ENCODE results near the gene POLG2. TPM values are rescaled to one million over a fixed set of nuclear protein-coding genes. Genes with fewer than 3 reads are reported as not detected.

Gene POLG2
- total RNA-seq, 2 donors from 2014 or later: 6.5 to 18.1 TPM

- WGBS, 2 donors: 53 to 63% methylated on average over 3 of the region's 3 CpGs
- H3K36me3 ChIP-seq (replicated peaks in 1 of 2; ENCODE audit: insufficient read depth in 1 of 2, low read depth in 2 of 2): peaks cover 23 to 41% of the 10 kb centered on the region in 2 donors
- H3K9me3 ChIP-seq: no peaks in the 10 kb centered on the region
- H3K4me1 ChIP-seq: peaks cover 62% of the 10 kb centered on the region
- H3K27ac ChIP-seq: peak overlapping the region in 1 of 4 donors; percentile 4
- DNase-seq (no peak), ATAC-seq (no peak)
- intact Hi-C loops (cut with DNase I): no loop called here
- TF ChIP-seq POLR2A (IDR thresholded peaks at IDR 0.05) (no peak), CTCF (IDR thresholded peaks at IDR 0.05) (no peak)
- no peaks in the 10 kb centered on the region for H3K27me3 ChIP-seq
- no peak overlapping the region for H3K4me3 ChIP-seq
These were observed 5.2 kb upstream of the POLG2 start for GRCh38 chr17:64502021-64502420.

- Histone ChIP-seq H3K9me3 (no peaks in the 10 kb centered on the region), H3K36me3 (replicated peaks in 1 of 2; ENCODE audit: insufficient read depth in 1 of 2, low read depth in 2 of 2) (peaks cover 23 to 41% of the 10 kb centered on the region in 2 donors), H3K27ac (no peak overlapping the region), H3K4me3 (no peak overlapping the region), H3K27me3 (no peaks in the 10 kb centered on the region), H3K4me1 (peaks cover 64% of the 10 kb centered on the region)
- no peak for DNase-seq
- WGBS, 2 donors: 78 to 81% methylated on average over 11 of the region's 11 CpGs
- ATAC-seq: no peak
- TF ChIP-seq POLR2A (IDR thresholded peaks at IDR 0.05) (no peak), CTCF (IDR thresholded peaks at IDR 0.05) (no peak)
- intact Hi-C loops (cut with DNase I): no loop called here
These were observed 4.3 kb upstream of the POLG2 start for GRCh38 chr17:64500862-64501765.

- TF ChIP-seq CTCF (IDR thresholded peaks at IDR 0.05) (no peak), POLR2A (IDR thresholded peaks at IDR 0.05) (no peak)
- intact Hi-C loops (cut with DNase I): no loop called here
- 82% methylated on average over 8 of the region's 8 CpGs for WGBS, 2 donors
- no peak for ATAC-seq
- no peaks in the 10 kb centered on the region for H3K27me3 ChIP-seq
- H3K4me1 ChIP-seq: peaks cover 70% of the 10 kb centered on the region
- peaks cover 23 to 41% of the 10 kb centered on the region in 2 donors for H3K36me3 ChIP-seq (replicated peaks in 1 of 2; ENCODE audit: insufficient read depth in 1 of 2, low read depth in 2 of 2)
- DNase-seq: no peak
- no peaks in the 10 kb centered on the region for H3K9me3 ChIP-seq
- no peak overlapping the region for H3K4me3 ChIP-seq
- H3K27ac ChIP-seq: no peak overlapping the region
These were observed 3.6 kb upstream of the POLG2 start for GRCh38 chr17:64500487-64500859.

- Histone ChIP-seq H3K36me3 (replicated peaks in 1 of 2; ENCODE audit: insufficient read depth in 1 of 2, low read depth in 2 of 2) (peaks cover 23 to 41% of the 10 kb centered on the region in 2 donors), H3K4me3 (no peak overlapping the region), H3K9me3 (no peaks in the 10 kb centered on the region), H3K27me3 (no peaks in the 10 kb centered on the region), H3K4me1 (peaks cover 75% of the 10 kb centered on the region), H3K27ac (no peak overlapping the region)
- DNase-seq (no peak), ATAC-seq (no peak)
- WGBS, 2 donors: 81 to 86% methylated on average over 6 of the region's 6 CpGs
- intact Hi-C loops (cut with DNase I): no loop called here
- no peak for TF ChIP-seq CTCF (IDR thresholded peaks at IDR 0.05)
- no peak for TF ChIP-seq POLR2A (IDR thresholded peaks at IDR 0.05)
These were observed 3.1 kb upstream of the POLG2 start for GRCh38 chr17:64499805-64500486.
